Breast epithelium (tissue), 3 donors: ENCODE measurements around the gene IMMP2L.

Experiments used
- CTCF ChIP-seq, 3 donors: fragments of 450-650 bp; IDR thresholded peaks; one replicate each; pipeline ENCODE4 v1.5.1; 2016 to 2017; ENCODE audit warnings: antibody characterized with exemption in 3 of 3, mild to moderate bottlenecking in 3 of 3, moderate library complexity in 3 of 3
- POLR2A ChIP-seq: fragments of 450-650 bp; IDR thresholded peaks from one replicate; pipeline ENCODE4 v1.6.1; 2016; ENCODE audit warnings: antibody characterized with exemption, mild to moderate bottlenecking, moderate library complexity

GRCh38 chr7:111433426-111433825, 128.9 kb downstream of the IMMP2L start:
- TF ChIP-seq CTCF (IDR thresholded peaks at IDR 0.05) = no peak
- no peak for TF ChIP-seq POLR2A
